Panc1 (cell line): ENCODE results near the gene UGT1A8. TPM values are rescaled to one million over a fixed set of nuclear protein-coding genes. Genes with fewer than 3 reads are reported as not detected.

ENCODE experiments used
- ATAC-seq: fragments of 200-7000 bp; cut with Tn5 transposase; 2 replicates; pipeline ENCODE4 v1.9.1; 2020; ENCODE audit warnings: mild to moderate bottlenecking, moderate library complexity
- BruUV-seq: library from RNA; stranded (reverse); fragments of 400-500 nt; replicated peaks from 2 replicates; lab custom pipeline; 2021; lab: Mats Ljungman, UMichigan
- CTCF ChIA-PET: fragments of 300-600 bp; sonication (Branson Sonifier 250); formaldehyde crosslinking; loops from one replicate; lab custom pipeline; 2022; ENCODE audit warnings: antibody characterized with exemption; lab: Charles Lee
- POLR2A ChIA-PET: fragments of 300-600 bp; sonication (Branson Sonifier 250); formaldehyde crosslinking; loops from one replicate; lab custom pipeline; 2022; ENCODE audit warnings: antibody characterized with exemption; lab: Charles Lee
- DNase-seq: peaks from one replicate; pipeline ENCODE4 v3.0.0-alpha.2; 2010; ENCODE audit warnings: low read depth, low spot score
- H3K27ac ChIP-seq: 2 replicates; pipeline ENCODE4 v1.5.1; 2011; ENCODE audit warnings: mild to moderate bottlenecking, low read length, inconsistent platforms
- H3K27me3 ChIP-seq: fragments of 200-500 bp; sonication (Bioruptor generic); 2 replicates; pipeline ENCODE4 v1.6.0; 2014; ENCODE audit warnings: low read length, inconsistent platforms; ENCODE audit not compliant: control insufficient read depth, insufficient read depth
- H3K36me3 ChIP-seq: fragments of 200-500 bp; sonication (Bioruptor generic); 2 replicates; pipeline ENCODE4 v1.5.1; 2014; ENCODE audit warnings: inconsistent platforms, mild to moderate bottlenecking, low read length, moderate library complexity; ENCODE audit not compliant: control insufficient read depth, insufficient read depth
- H3K4me1 ChIP-seq: 2 replicates; pipeline ENCODE4 v1.5.1; 2011; ENCODE audit warnings: inconsistent platforms, mild to moderate bottlenecking, low read length, moderate library complexity; ENCODE audit not compliant: control insufficient read depth, insufficient read depth
- H3K4me3 ChIP-seq, 2 experiments: 2 replicates each; pipeline ENCODE4 v1.5.1; 2011 to 2012; ENCODE audit warnings: low read depth in 2 of 2, low read length in 2 of 2, mild to moderate bottlenecking in 2 of 2, inconsistent platforms in 1 of 2, moderate library complexity in 1 of 2
- H3K9me3 ChIP-seq: fragments of 200-500 bp; sonication (Bioruptor generic); 2 replicates; pipeline ENCODE4 v1.5.1; 2014; ENCODE audit warnings: low read depth, mild to moderate bottlenecking, inconsistent platforms, low read length, moderate library complexity; ENCODE audit not compliant: control insufficient read depth, insufficient read depth
- POLR2AphosphoS5 ChIP-seq: IDR thresholded peaks from 2 replicates; pipeline ENCODE4 v1.6.1; 2012; ENCODE audit warnings: mild to moderate bottlenecking, low read depth, low read length, moderate library complexity
- SIN3A ChIP-seq: IDR thresholded peaks from 2 replicates; pipeline ENCODE4 v1.6.1; 2012; ENCODE audit warnings: low read depth, mild to moderate bottlenecking, low read length, moderate library complexity, borderline replicate concordance; ENCODE audit not compliant: insufficient read depth
- TCF7L2 ChIP-seq: IDR thresholded peaks from 2 replicates; pipeline ENCODE4 v1.6.1; 2011; ENCODE audit warnings: mild to moderate bottlenecking, low read depth, low read length, inconsistent platforms
- in situ Hi-C: cut with HindIII; loops from 2 replicates; pipeline ENCODE4 v1.10.0; 2016; ENCODE audit warnings: low sequenced_read_pairs, low pct_unique_long_range_greater_than_20kb
- intact Hi-C: fragments of 100-400 bp; cut with micrococcal nuclease; formaldehyde crosslinking; loops from one replicate; pipeline ENCODE4 v1.10.0; 2022; ENCODE audit not compliant: unreplicated experiment
- total RNA-seq: library from RNA; stranded (reverse); gene quantifications from one replicate; pipeline ENCODE4 v1.2.1, GENCODE V29; 2021; ENCODE audit not compliant: unreplicated experiment
- TF ChIP-seq, protein P1 (sequence below), 2 experiments: IDR thresholded peaks; 2 replicates each; pipeline ENCODE4 v1.6.1; 2011 to 2012; ENCODE audit warnings: low read depth in 2 of 2, control low read depth in 1 of 2, low read length in 1 of 2, mild to moderate bottlenecking in 1 of 2, moderate library complexity in 1 of 2; ENCODE audit not compliant: insufficient read depth in 1 of 2
- TF ChIP-seq, protein P2 (sequence below): fragments of 450-650 bp; IDR thresholded peaks from 2 replicates; pipeline ENCODE4 v1.5.1; 2017; ENCODE audit warnings: mild to moderate bottlenecking

UGT1A8 gene
- total RNA-seq, 1 experiment from 2014 or later: 0.15 TPM

GRCh38 chr2:233671290-233672161, 54.1 kb downstream of the UGT1A8 start, which contains the start of gene UGT1A9:
Gene UGT1A9, plus strand, starts transcription at chr2:233671898. Its CDS starts 37 bp downstream, at chr2:233671935.
- no peak for ATAC-seq
- H3K4me3 ChIP-seq: no peak within 1 kb of the TSS

DNA sequence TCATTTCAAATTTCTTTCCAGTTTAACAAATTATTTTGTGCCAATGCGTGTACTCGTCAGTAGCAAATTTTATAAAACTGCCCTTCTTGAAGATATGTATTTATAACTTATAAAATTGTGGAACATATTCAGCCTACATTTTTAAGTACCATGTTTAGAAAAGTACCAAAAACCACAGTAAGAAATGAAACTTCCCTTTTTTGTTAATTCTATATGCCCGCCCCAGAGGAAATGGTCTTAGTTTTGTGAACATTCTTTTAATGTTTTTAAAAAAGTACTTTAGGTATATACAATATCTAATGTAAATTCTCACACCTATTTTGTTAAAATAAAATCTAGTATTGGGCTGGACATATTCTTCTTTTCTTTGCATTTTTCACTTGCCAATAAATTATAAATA, 55.5 kb downstream of the UGT1A8 start:
- TF ChIP-seq, protein P1, sequence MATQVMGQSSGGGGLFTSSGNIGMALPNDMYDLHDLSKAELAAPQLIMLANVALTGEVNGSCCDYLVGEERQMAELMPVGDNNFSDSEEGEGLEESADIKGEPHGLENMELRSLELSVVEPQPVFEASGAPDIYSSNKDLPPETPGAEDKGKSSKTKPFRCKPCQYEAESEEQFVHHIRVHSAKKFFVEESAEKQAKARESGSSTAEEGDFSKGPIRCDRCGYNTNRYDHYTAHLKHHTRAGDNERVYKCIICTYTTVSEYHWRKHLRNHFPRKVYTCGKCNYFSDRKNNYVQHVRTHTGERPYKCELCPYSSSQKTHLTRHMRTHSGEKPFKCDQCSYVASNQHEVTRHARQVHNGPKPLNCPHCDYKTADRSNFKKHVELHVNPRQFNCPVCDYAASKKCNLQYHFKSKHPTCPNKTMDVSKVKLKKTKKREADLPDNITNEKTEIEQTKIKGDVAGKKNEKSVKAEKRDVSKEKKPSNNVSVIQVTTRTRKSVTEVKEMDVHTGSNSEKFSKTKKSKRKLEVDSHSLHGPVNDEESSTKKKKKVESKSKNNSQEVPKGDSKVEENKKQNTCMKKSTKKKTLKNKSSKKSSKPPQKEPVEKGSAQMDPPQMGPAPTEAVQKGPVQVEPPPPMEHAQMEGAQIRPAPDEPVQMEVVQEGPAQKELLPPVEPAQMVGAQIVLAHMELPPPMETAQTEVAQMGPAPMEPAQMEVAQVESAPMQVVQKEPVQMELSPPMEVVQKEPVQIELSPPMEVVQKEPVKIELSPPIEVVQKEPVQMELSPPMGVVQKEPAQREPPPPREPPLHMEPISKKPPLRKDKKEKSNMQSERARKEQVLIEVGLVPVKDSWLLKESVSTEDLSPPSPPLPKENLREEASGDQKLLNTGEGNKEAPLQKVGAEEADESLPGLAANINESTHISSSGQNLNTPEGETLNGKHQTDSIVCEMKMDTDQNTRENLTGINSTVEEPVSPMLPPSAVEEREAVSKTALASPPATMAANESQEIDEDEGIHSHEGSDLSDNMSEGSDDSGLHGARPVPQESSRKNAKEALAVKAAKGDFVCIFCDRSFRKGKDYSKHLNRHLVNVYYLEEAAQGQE (IDR thresholded peaks at IDR 0.05; ENCODE audit: insufficient read depth in 1 of 2, low read depth in 2 of 2, low read length in 1 of 2): no peak
- no peak for TF ChIP-seq TCF7L2
- TF ChIP-seq, protein P2, sequence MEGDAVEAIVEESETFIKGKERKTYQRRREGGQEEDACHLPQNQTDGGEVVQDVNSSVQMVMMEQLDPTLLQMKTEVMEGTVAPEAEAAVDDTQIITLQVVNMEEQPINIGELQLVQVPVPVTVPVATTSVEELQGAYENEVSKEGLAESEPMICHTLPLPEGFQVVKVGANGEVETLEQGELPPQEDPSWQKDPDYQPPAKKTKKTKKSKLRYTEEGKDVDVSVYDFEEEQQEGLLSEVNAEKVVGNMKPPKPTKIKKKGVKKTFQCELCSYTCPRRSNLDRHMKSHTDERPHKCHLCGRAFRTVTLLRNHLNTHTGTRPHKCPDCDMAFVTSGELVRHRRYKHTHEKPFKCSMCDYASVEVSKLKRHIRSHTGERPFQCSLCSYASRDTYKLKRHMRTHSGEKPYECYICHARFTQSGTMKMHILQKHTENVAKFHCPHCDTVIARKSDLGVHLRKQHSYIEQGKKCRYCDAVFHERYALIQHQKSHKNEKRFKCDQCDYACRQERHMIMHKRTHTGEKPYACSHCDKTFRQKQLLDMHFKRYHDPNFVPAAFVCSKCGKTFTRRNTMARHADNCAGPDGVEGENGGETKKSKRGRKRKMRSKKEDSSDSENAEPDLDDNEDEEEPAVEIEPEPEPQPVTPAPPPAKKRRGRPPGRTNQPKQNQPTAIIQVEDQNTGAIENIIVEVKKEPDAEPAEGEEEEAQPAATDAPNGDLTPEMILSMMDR: no peak
- TF ChIP-seq POLR2AphosphoS5: no peak
- no peak for TF ChIP-seq SIN3A
- H3K9me3 ChIP-seq: no peaks in the 10 kb centered on the region
- H3K27me3 ChIP-seq: no peaks in the 10 kb centered on the region
- in situ Hi-C loops: no loop called here
- DNase-seq (no peak), ATAC-seq (no peak)
- H3K4me1 ChIP-seq: no peaks in the 10 kb centered on the region
- H3K4me3 ChIP-seq: no peak overlapping the region
- no peaks in the 10 kb centered on the region for H3K36me3 ChIP-seq
- intact Hi-C loops: no loop called here
- no peak overlapping the region for H3K27ac ChIP-seq
- no TSS peak for BruUV-seq
- ChIA-PET CTCF (no interaction called here), POLR2A (no interaction called here)

More at GRCh38 chr2:233671290-233672161, 54.1 kb downstream of the UGT1A8 start, which contains the start of gene UGT1A9:
- Histone ChIP-seq H3K4me1 (no peaks in the 10 kb centered on the region), H3K36me3 (no peaks in the 10 kb centered on the region), H3K27ac (no peak within 1 kb of the TSS), H3K9me3 (no peaks in the 10 kb centered on the region), H3K27me3 (no peaks in the 10 kb centered on the region)
- BruUV-seq: no TSS peak
- in situ Hi-C loops (no loop called here), intact Hi-C loops (no loop called here)
- TF ChIP-seq TCF7L2: no peak
- TF ChIP-seq SIN3A: no peak
- TF ChIP-seq, protein P1 (IDR thresholded peaks at IDR 0.05; ENCODE audit: insufficient read depth in 1 of 2, low read depth in 2 of 2, low read length in 1 of 2): no peak
- no peak for TF ChIP-seq POLR2AphosphoS5
- TF ChIP-seq, protein P2: no peak
- CTCF ChIA-PET: no interaction called here
- POLR2A ChIA-PET: no interaction called here
- DNase-seq: no peak
